Naive thymus-derived CD4-positive, alpha-beta T cell (primary cell): ENCODE measurements around the gene TOP1. TPM values are rescaled to one million over a fixed set of nuclear protein-coding genes. Genes with fewer than 3 reads are reported as not detected.

Experiments used
- ATAC-seq: fragments of 150-1000 bp; cut with Tn5 transposase; 2 replicates; pipeline ENCODE4 v1.10.0; 2021; ENCODE audit warnings: mild to moderate bottlenecking, moderate library complexity
- CTCF ChIA-PET: fragments of 350-600 bp; sonication (Branson Sonifier 250); formaldehyde crosslinking; loops from one replicate; lab custom pipeline; 2021; ENCODE audit warnings: antibody characterized with exemption; lab: Charles Lee
- POLR2A ChIA-PET: fragments of 350-600 bp; sonication (Branson Sonifier 250); formaldehyde crosslinking; loops from one replicate; lab custom pipeline; 2021; ENCODE audit warnings: antibody characterized with exemption, inconsistent platforms; lab: Charles Lee
- DNase-seq, 9 donors: peaks; one replicate each; pipeline versions ENCODE4 v3.0.0 to v3.0.0-alpha.2; 2020 to 2022; ENCODE audit warnings: mixed read lengths in 1 of 9
- H3K27ac ChIP-seq: one replicate; pipeline ENCODE4 v1.7.0; 2013; ENCODE audit warnings: mild to moderate bottlenecking, low read depth, low read length, moderate library complexity
- H3K27me3 ChIP-seq, 2 donors: one replicate each; pipeline ENCODE4 v1.7.0; 2013; ENCODE audit warnings: low read length in 2 of 2, mild to moderate bottlenecking in 2 of 2, moderate library complexity in 2 of 2; ENCODE audit not compliant: control insufficient read depth in 2 of 2, insufficient read depth in 2 of 2
- H3K36me3 ChIP-seq, 3 experiments: 1 replicate in 2 of 3; 2 replicates in 1 of 3; pipeline ENCODE4 v1.7.0; 2013; ENCODE audit warnings: low read length in 3 of 3, mild to moderate bottlenecking in 3 of 3, moderate library complexity in 1 of 3; ENCODE audit not compliant: insufficient read depth in 3 of 3, control insufficient read depth in 2 of 3
- H3K4me1 ChIP-seq, 2 donors: one replicate each; pipeline ENCODE4 v1.7.0; 2013; ENCODE audit warnings: low read length in 2 of 2, mild to moderate bottlenecking in 2 of 2, moderate library complexity in 1 of 2; ENCODE audit not compliant: control insufficient read depth in 2 of 2, insufficient read depth in 2 of 2
- H3K4me3 ChIP-seq: 2 replicates; pipeline ENCODE4 v1.7.0; 2013; ENCODE audit warnings: mild to moderate bottlenecking, low read length
- H3K9me3 ChIP-seq, 3 experiments: 1 replicate in 2 of 3; 2 replicates in 1 of 3; pipeline ENCODE4 v1.7.0; 2013; ENCODE audit warnings: low read length in 3 of 3; ENCODE audit not compliant: control insufficient read depth in 2 of 3
- H3K27ac Mint-ChIP-seq, 9 donors: one replicate each; pipeline ENCODE4 v1.8.0; 2020 to 2022; ENCODE audit warnings: mixed read lengths in 9 of 9, mild to moderate bottlenecking in 8 of 9, moderate library complexity in 5 of 9, inconsistent platforms in 2 of 9
- H3K27me3 Mint-ChIP-seq, 5 donors: one replicate each; pipeline ENCODE4 v1.8.0; 2021 to 2022; ENCODE audit warnings: mixed read lengths in 5 of 5, mild to moderate bottlenecking in 1 of 5
- H3K36me3 Mint-ChIP-seq, 5 donors: one replicate each; pipeline ENCODE4 v1.8.0; 2020 to 2022; ENCODE audit warnings: mixed read lengths in 5 of 5, mild to moderate bottlenecking in 3 of 5, inconsistent platforms in 1 of 5
- H3K4me1 Mint-ChIP-seq, 7 donors: one replicate each; pipeline ENCODE4 v1.8.0; 2020 to 2022; ENCODE audit warnings: mixed read lengths in 7 of 7, mild to moderate bottlenecking in 3 of 7, inconsistent platforms in 1 of 7
- H3K4me3 Mint-ChIP-seq, 10 donors: one replicate each; pipeline ENCODE4 v1.8.0; 2020 to 2022; ENCODE audit warnings: mild to moderate bottlenecking in 10 of 10, mixed read lengths in 10 of 10, moderate library complexity in 6 of 10, inconsistent platforms in 2 of 10
- H3K9me3 Mint-ChIP-seq, 11 donors: one replicate each; pipeline ENCODE4 v1.8.0; 2020 to 2022; ENCODE audit warnings: mixed read lengths in 11 of 11, mild to moderate bottlenecking in 4 of 11, inconsistent platforms in 1 of 11, moderate library complexity in 1 of 11
- intact Hi-C, 2 donors: fragments of 100-400 bp; cut with micrococcal nuclease; formaldehyde crosslinking; loops; one replicate each; pipeline ENCODE4 v1.15.1; 2023
- polyA plus RNA-seq, 2 donors: library from polyadenylated mRNA; unstranded; fragments of 300-500 nt; fragmentation: Illumina TruSeq; gene quantifications; one replicate each; pipeline ENCODE4 v1.2.3, GENCODE V29; 2021
- total RNA-seq, 6 experiments: library from RNA in 5 of 6; stranded (reverse) in 5 of 6; gene quantifications; 1 replicate in 5 of 6; 2 replicates in 1 of 6; pipeline ENCODE4 v1.2.3 and lab custom pipeline; 2021 to 2026

TOP1 gene
- total and polyA plus RNA-seq, 7 experiments from 2014 or later: 10.2 to 82.8 (median 33.3) TPM

DNA sequence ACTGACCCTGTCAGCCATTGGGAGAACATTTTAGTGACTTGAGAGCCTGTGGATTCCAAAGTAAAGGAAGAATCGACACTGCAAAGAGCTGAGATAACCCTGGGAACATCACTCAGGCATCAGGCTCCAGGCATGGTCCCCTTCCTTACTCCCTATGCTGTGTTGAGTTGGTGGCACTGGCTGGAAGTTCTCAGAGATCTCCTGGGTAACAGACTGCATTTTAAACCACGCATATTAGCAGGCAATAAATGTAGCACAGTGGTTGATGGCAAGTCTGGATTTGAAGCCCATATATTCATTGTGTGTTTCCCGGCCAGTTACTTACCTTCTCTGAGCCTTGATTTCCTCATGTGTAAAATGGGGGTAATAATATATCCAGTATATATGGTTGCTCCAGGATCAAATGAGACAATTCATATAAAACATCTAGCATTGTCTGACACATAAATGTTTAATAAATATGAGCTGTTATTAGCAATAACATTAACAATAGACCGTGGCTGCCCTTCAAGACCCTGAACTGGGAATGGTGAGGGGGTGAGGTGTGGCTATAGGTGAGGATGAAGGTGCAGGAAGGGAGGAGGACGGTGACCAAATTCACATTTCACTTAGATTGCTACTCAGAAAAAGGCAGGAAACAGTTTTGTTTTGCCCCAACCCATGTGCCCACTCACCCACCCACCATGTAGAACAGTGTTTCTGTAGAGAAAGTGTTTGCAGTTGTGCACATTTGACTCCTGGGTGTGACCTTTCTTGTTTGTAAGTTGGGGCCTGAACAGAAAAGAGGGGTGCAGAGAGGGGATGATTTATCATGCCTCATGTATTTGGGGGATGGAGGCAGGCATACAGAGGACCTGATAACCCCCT, 110.8 kb downstream of the TOP1 start:
- POLR2A ChIA-PET: interaction anchor here (0.6 to 16.5 kb wide), 3 partner anchors 19 to 92 kb away, joined by 3 to 604 read pairs (median 3); no protein-coding TSS in a partner anchor
- CTCF ChIA-PET: interaction anchor here (0.6 to 14.7 kb wide), 4 partner anchors 16 to 127 kb away, joined by 3 to 236 read pairs (median 10); no protein-coding TSS in a partner anchor
- Mint-ChIP-seq H3K9me3 (no peaks in the 10 kb centered on the region), H3K36me3 (peaks cover 0 to 41% (median 7%) of the 10 kb centered on the region in 5 donors), H3K4me1 (peaks cover 71 to 80% (median 76%) of the 10 kb centered on the region in 7 donors), H3K27ac (peak overlapping the region; percentile 84 to 100 (median 94)), H3K27me3 (no peaks in the 10 kb centered on the region), H3K4me3 (peak overlapping the region; percentile 88 to 98 (median 95))
- H3K4me1 ChIP-seq: peaks cover 58 to 65% of the 10 kb centered on the region in 2 donors
- no peak for ATAC-seq
- H3K4me3 ChIP-seq: peak overlapping the region; percentile 82
- intact Hi-C loops: loop anchor here (1.0 to 10.0 kb wide), 4 partner anchors 18 to 553 kb away; partner anchors contain the start of gene CHD6 (in 2 of the 2)
- no peaks in the 10 kb centered on the region for H3K27me3 ChIP-seq
- no peaks in the 10 kb centered on the region for H3K9me3 ChIP-seq
- peak overlapping the region; percentile 91 for H3K27ac ChIP-seq
- peak in 4 of 9 donors; percentile 21 to 36 (median 27) for DNase-seq
- no peaks in the 10 kb centered on the region for H3K36me3 ChIP-seq

DNA sequence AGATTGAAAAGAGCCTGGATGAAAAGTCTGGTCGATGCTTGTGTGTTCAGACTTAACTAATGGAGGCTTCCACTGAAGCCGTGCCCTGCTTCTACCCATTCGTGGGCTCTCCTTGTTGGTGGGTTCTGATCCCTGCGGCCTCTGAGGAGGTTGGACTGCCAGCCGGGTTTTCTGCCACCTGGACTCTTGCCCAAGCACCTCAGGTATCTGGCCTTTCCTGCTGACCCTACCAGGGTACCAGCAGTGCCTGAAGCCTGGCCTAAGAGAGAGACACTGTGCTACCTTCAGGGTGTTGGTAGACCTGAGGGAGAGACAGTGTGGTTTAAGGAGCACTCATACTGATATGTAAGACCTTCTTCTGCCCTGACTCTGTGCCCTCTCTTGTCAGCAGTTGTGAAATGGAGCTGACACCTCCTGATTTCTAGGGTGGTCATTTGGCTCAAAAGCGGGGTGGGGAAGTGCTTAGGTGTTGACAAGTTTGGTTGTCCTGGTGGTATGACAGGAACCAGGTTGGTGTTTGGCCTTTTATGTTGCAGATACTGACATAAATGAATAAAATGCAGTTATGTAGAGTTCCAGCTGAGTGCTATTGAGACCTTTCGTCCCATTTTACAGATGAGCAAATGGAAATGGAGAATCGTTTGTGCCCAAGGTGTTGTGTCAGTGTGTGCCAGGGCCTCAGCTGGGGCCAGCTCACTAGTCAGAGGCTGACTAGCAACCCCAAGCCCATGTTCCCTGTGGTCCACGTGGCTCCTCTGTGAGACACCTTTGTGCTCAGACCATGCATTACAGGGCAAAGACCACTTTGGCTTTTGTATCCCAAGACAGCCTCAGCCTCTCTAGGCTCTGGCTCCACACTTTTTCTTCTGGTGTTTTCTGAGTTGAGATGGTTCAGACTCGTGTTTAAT, 111.9 kb downstream of the TOP1 start:
- Mint-ChIP-seq H3K4me3 (peak overlapping the region; percentile 88 to 98 (median 95)), H3K4me1 (peaks cover 71 to 80% (median 76%) of the 10 kb centered on the region in 7 donors), H3K27me3 (no peaks in the 10 kb centered on the region), H3K9me3 (no peaks in the 10 kb centered on the region), H3K36me3 (peaks cover 0 to 51% (median 12%) of the 10 kb centered on the region in 5 donors), H3K27ac (peak overlapping the region; percentile 84 to 100 (median 94))
- H3K36me3 ChIP-seq: no peaks in the 10 kb centered on the region
- H3K9me3 ChIP-seq: no peaks in the 10 kb centered on the region
- intact Hi-C loops: loop anchor here in 1 of 2 donors (1.0 kb wide), 1 partner anchor 10 kb away; no protein-coding TSS in a partner anchor
- H3K4me1 ChIP-seq: peaks cover 61 to 72% of the 10 kb centered on the region in 2 donors
- DNase-seq (peak in 1 of 9 donors; percentile 21), ATAC-seq (no peak)
- ChIA-PET POLR2A (interaction anchor here (0.5 to 16.5 kb wide), 3 partner anchors 18 to 37 kb away, joined by 3 to 604 read pairs (median 3); no protein-coding TSS in a partner anchor), CTCF (interaction anchor here (1.9 to 14.7 kb wide), 3 partner anchors 15 to 92 kb away, joined by 7 to 236 read pairs (median 12); no protein-coding TSS in a partner anchor)
- peak overlapping the region; percentile 82 for H3K4me3 ChIP-seq
- H3K27me3 ChIP-seq: no peaks in the 10 kb centered on the region
- H3K27ac ChIP-seq: peak overlapping the region; percentile 91

DNA sequence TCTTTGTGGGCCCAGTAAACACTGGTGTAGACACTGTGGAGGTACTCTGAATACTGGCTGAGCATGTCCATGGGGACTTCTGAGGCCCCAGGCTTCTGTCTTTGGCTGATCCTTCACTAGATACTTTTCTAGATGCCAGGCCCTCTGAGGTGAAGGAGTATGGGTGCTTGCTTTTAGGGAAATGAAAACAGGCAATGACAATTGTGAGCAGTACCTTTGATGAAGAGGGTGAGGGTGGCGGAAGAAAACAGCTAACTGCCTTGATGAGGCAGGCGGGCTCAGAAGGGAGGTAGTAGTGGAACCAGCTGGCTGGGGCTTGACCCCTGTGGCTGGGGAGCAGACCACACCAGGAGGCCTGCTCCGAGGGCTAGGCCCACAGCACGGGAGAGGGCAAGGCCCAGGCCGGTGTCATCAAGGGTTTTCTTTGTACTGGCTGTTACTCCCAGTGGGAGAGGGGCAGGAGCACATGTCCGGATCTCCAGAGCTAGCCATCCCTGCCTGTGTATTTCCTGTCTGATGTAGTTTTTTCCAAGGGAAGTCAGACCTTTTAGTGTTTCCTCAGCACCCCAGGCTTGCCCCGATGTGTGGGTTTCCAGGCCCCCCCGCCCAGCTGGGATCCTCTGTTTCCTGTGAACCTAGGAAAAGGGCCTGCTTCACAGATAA, 112.7 kb downstream of the TOP1 start:
- Histone ChIP-seq H3K9me3 (no peaks in the 10 kb centered on the region), H3K4me1 (peaks cover 65 to 72% of the 10 kb centered on the region in 2 donors), H3K27me3 (no peaks in the 10 kb centered on the region), H3K27ac (peak overlapping the region; percentile 91), H3K36me3 (no peaks in the 10 kb centered on the region), H3K4me3 (peak overlapping the region; percentile 82)
- DNase-seq (peak in 6 of 9 donors; percentile 20 to 38 (median 29)), ATAC-seq (no peak)
- ChIA-PET POLR2A (interaction anchor here (0.5 to 16.5 kb wide), 3 partner anchors 17 to 37 kb away, joined by 3 to 604 read pairs (median 3); no protein-coding TSS in a partner anchor), CTCF (interaction anchor here (1.1 to 14.7 kb wide), 3 partner anchors 14 to 90 kb away, joined by 3 to 236 read pairs (median 5); no protein-coding TSS in a partner anchor)
- Mint-ChIP-seq H3K36me3 (peaks cover 0 to 52% (median 12%) of the 10 kb centered on the region in 5 donors), H3K27me3 (no peaks in the 10 kb centered on the region), H3K27ac (peak overlapping the region; percentile 84 to 100 (median 94)), H3K4me3 (peak overlapping the region; percentile 88 to 98 (median 95)), H3K9me3 (no peaks in the 10 kb centered on the region), H3K4me1 (peaks cover 71 to 80% (median 76%) of the 10 kb centered on the region in 7 donors)
- intact Hi-C loops: loop anchor here in 1 of 2 donors (1.0 kb wide), 1 partner anchor 9 kb away; no protein-coding TSS in a partner anchor

DNA sequence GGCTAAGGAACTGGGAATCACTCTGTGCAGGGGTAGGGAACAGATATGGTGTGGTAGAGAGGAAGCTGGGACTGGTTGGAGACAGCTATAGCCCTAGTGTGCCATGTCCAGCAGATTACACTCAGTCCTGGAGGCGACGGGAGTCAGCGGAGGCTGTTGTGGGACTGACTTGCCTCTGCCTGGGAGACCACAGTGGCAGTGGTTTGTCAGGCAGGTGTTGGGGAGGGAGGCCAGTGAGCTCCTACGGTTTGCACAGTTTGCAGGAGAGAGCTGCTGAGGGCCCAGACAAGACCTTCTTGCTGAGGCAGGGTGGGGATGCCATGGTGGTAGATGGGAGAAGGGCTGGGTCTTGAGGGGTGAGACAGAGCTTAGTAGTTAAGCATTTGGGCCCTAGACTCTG, 113.6 kb downstream of the TOP1 start:
- H3K27ac ChIP-seq: peak overlapping the region; percentile 91
- H3K4me1 ChIP-seq: peaks cover 74 to 78% of the 10 kb centered on the region in 2 donors
- ATAC-seq: no peak
- Mint-ChIP-seq H3K27me3 (no peaks in the 10 kb centered on the region), H3K9me3 (no peaks in the 10 kb centered on the region), H3K4me3 (peak overlapping the region; percentile 88 to 98 (median 95)), H3K4me1 (peaks cover 77 to 87% (median 83%) of the 10 kb centered on the region in 7 donors), H3K36me3 (peaks cover 0 to 61% (median 16%) of the 10 kb centered on the region in 5 donors), H3K27ac (peak overlapping the region; percentile 84 to 100 (median 94))
- H3K27me3 ChIP-seq: no peaks in the 10 kb centered on the region
- DNase-seq: peak in 1 of 9 donors; percentile 28
- CTCF ChIA-PET: interaction anchor here (0.7 to 14.7 kb wide), 5 partner anchors 13 to 196 kb away, joined by 3 to 236 read pairs (median 4); no protein-coding TSS in a partner anchor
- H3K4me3 ChIP-seq: peak overlapping the region; percentile 82
- H3K36me3 ChIP-seq: no peaks in the 10 kb centered on the region
- intact Hi-C loops: loop anchor here in 1 of 2 donors (1.0 kb wide), 1 partner anchor 9 kb away; no protein-coding TSS in a partner anchor
- H3K9me3 ChIP-seq: no peaks in the 10 kb centered on the region
- POLR2A ChIA-PET: interaction anchor here (0.8 to 16.5 kb wide), 2 partner anchors 9 to 16 kb away, joined by 3 to 604 read pairs; no protein-coding TSS in a partner anchor

DNA sequence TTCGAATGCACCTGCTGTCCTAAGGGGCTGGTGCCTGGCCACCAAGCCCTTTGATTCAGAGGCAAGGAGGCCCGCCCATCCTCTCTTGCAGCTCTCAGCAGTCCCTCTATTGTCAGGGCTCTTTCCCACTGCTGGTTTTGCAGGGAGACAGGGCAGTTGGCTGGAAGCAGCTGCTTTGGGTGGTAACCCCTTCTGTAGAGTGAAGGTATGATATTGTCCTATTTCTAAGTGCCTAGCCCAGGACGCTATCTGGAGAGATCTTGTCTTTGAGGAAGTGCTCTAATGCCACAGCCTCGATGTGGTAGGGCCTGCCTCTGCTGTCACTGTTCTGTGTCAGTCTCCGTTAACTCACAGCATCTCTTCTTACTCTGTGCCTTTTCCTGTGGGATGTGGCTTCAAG, 114.3 kb downstream of the TOP1 start:
- Histone ChIP-seq H3K9me3 (no peaks in the 10 kb centered on the region), H3K27ac (peak overlapping the region; percentile 91), H3K27me3 (no peaks in the 10 kb centered on the region), H3K4me3 (peak overlapping the region; percentile 82), H3K36me3 (no peaks in the 10 kb centered on the region), H3K4me1 (peaks cover 81 to 85% of the 10 kb centered on the region in 2 donors)
- Mint-ChIP-seq H3K9me3 (no peaks in the 10 kb centered on the region), H3K4me3 (peak overlapping the region; percentile 88 to 98 (median 95)), H3K4me1 (peaks cover 84 to 93% (median 88%) of the 10 kb centered on the region in 7 donors), H3K27ac (peak overlapping the region; percentile 84 to 100 (median 94)), H3K36me3 (peaks cover 0 to 64% (median 16%) of the 10 kb centered on the region in 5 donors), H3K27me3 (no peaks in the 10 kb centered on the region)
- peak; percentile 67 for ATAC-seq
- POLR2A ChIA-PET: interaction anchor here (16.5 kb wide), 1 partner anchor 16 kb away, joined by 604 read pairs; no protein-coding TSS in a partner anchor
- intact Hi-C loops: loop anchor here (1.0 kb wide), 2 partner anchors 8 to 14 kb away; no protein-coding TSS in a partner anchor
- DNase-seq: peak in 6 of 9 donors; percentile 27 to 54 (median 36)
- CTCF ChIA-PET: interaction anchor here (1.0 to 14.7 kb wide), 5 partner anchors 8 to 195 kb away, joined by 3 to 236 read pairs (median 5); no protein-coding TSS in a partner anchor
